Sigmoid colon (tissue), 7 donors: ENCODE data around the gene TNRC6A. TPM values are rescaled to one million over a fixed set of nuclear protein-coding genes. Genes with fewer than 3 reads are reported as not detected.
A peak's percentile ranks its signal among the peaks of the same experiment; 100 is the strongest.

Experiments
- DNase-seq: peaks from one replicate; pipeline ENCODE4 v3.0.0-alpha.2; 2019
- H3K27ac ChIP-seq, 4 donors: fragments of 200-600 bp; sonication (generic); one replicate each; pipeline ENCODE4 v1.5.1; 2016 to 2019; ENCODE audit warnings: mild to moderate bottlenecking in 1 of 4
- H3K27me3 ChIP-seq, 3 donors: fragments of 200-600 bp; sonication (generic); one replicate each; pipeline ENCODE4 v1.5.1; 2019; ENCODE audit warnings: mild to moderate bottlenecking in 1 of 3
- H3K36me3 ChIP-seq, 4 donors: fragments of 200-600 bp; sonication (generic); one replicate each; pipeline ENCODE4 v1.5.1; 2016 to 2019
- H3K4me1 ChIP-seq, 4 donors: fragments of 200-600 bp; sonication (generic); one replicate each; pipeline ENCODE4 v1.5.1; 2017 to 2019
- H3K4me3 ChIP-seq, 4 donors: fragments of 200-600 bp; sonication (generic); one replicate each; pipeline ENCODE4 v1.5.1; 2017 to 2019; ENCODE audit warnings: mild to moderate bottlenecking in 2 of 4, moderate library complexity in 1 of 4
- H3K9me3 ChIP-seq, 4 donors: fragments of 200-600 bp in 3 of 4; sonication (generic) in 3 of 4; one replicate each; pipeline versions ENCODE4 v1.5.1 to v1.6.1; 2013 to 2019
- CTCF ChIP-seq, 4 experiments: fragments of 450-650 bp in 3 of 4; fragments of 200-600 bp in 1 of 4; IDR thresholded peaks; one replicate each; pipeline ENCODE4 v1.5.1; 2016 to 2019; ENCODE audit warnings: antibody characterized with exemption in 4 of 4, mild to moderate bottlenecking in 3 of 4, moderate library complexity in 2 of 4
- EP300 ChIP-seq, 4 donors: sonication (generic); formaldehyde crosslinking; IDR thresholded peaks; one replicate each; pipeline ENCODE4 v1.6.1; 2017; ENCODE audit warnings: antibody characterized with exemption in 4 of 4
- POLR2A ChIP-seq, 2 donors: fragments of 450-650 bp; IDR thresholded peaks; one replicate each; pipeline ENCODE4 v1.6.1; 2016; ENCODE audit warnings: antibody characterized with exemption in 2 of 2, mild to moderate bottlenecking in 2 of 2, moderate library complexity in 2 of 2
- POLR2AphosphoS5 ChIP-seq, 4 donors: sonication (generic); formaldehyde crosslinking; IDR thresholded peaks; one replicate each; pipeline ENCODE4 v1.6.1; 2017; ENCODE audit warnings: antibody characterized with exemption in 4 of 4
- WGBS, 2 donors: extraction: QIAGEN DNeasy Blood & Tissue Kit; methylation state at CpG; one replicate each; pipeline ENCODE4 v1.1.7; 2013; 5-methylcytosine and 5-hydroxymethylcytosine counted together
- intact Hi-C: fragments of 100-400 bp; cut with DNase I; formaldehyde crosslinking; loops from one replicate; pipeline ENCODE4 v1.15.1; 2023
- polyA plus RNA-seq, 3 donors: library from polyadenylated mRNA; stranded (reverse); fragments of 200-250 nt; gene quantifications; one replicate each; pipeline ENCODE4 v1.2.3, GENCODE V29; 2013
- total RNA-seq, 4 donors: library from RNA; depleted of rRNA; stranded (reverse); fragments of >200 nt; gene quantifications; one replicate each; pipeline ENCODE4 v1.1.0, GENCODE V29; 2016
- donor health status: healthy with polysubstance abuse.
- donor health status: Bipolar disorder and iron deficiency.
- donor health status: healthy.

Gene TNRC6A
- total and polyA plus RNA-seq, 7 donors: 4.6 to 129 (median 42.8) TPM

- Histone ChIP-seq H3K9me3 (no peaks in the 10 kb centered on the region), H3K4me1 (peaks cover 0 to 24% (median 14%) of the 10 kb centered on the region in 4 donors), H3K27ac (no peak overlapping the region), H3K4me3 (no peak overlapping the region), H3K36me3 (no peaks in the 10 kb centered on the region), H3K27me3 (no peaks in the 10 kb centered on the region)
- no peak for TF ChIP-seq POLR2AphosphoS5 (IDR thresholded peaks at IDR 0.05)
- no peak for TF ChIP-seq POLR2A (IDR thresholded peaks at IDR 0.05)
- TF ChIP-seq EP300 (IDR thresholded peaks at IDR 0.05): no peak
- TF ChIP-seq CTCF (IDR thresholded peaks at IDR 0.05): no peak
- intact Hi-C loops: no loop called here
- WGBS, 2 donors: 81 to 92% methylated on average over 5 of the region's 5 CpGs
- DNase-seq: peak; percentile 40
These were observed 120.2 kb downstream of the TNRC6A start for GRCh38 chr16:24849641-24850040.

GRCh38 chr16:24850289-24850938, 121.0 kb downstream of the TNRC6A start:
- Histone ChIP-seq H3K4me1 (peaks cover 0 to 26% (median 16%) of the 10 kb centered on the region in 4 donors), H3K27ac (no peak overlapping the region), H3K27me3 (no peaks in the 10 kb centered on the region), H3K36me3 (no peaks in the 10 kb centered on the region), H3K9me3 (no peaks in the 10 kb centered on the region), H3K4me3 (no peak overlapping the region)
- TF ChIP-seq POLR2AphosphoS5 (IDR thresholded peaks at IDR 0.05) (no peak), CTCF (IDR thresholded peaks at IDR 0.05) (no peak), POLR2A (IDR thresholded peaks at IDR 0.05) (no peak), EP300 (IDR thresholded peaks at IDR 0.05) (no peak)
- DNase-seq: peak; percentile 34
- WGBS, 2 donors: 74 to 78% methylated on average over 9 of the region's 9 CpGs
- intact Hi-C loops: no loop called here

GRCh38 chr16:24851700-24852099, 122.2 kb downstream of the TNRC6A start:
- WGBS, 2 donors: 32 to 62% methylated on average over 8 of the region's 8 CpGs
- DNase-seq: no peak
- Histone ChIP-seq H3K4me3 (no peak overlapping the region), H3K27me3 (no peaks in the 10 kb centered on the region), H3K27ac (no peak overlapping the region), H3K4me1 (peaks cover 0 to 32% (median 16%) of the 10 kb centered on the region in 4 donors), H3K9me3 (no peaks in the 10 kb centered on the region), H3K36me3 (no peaks in the 10 kb centered on the region)
- TF ChIP-seq POLR2AphosphoS5 (IDR thresholded peaks at IDR 0.05) (no peak), EP300 (IDR thresholded peaks at IDR 0.05) (no peak), CTCF (IDR thresholded peaks at IDR 0.05) (no peak), POLR2A (IDR thresholded peaks at IDR 0.05) (no peak)
- intact Hi-C loops: no loop called here

DNA sequence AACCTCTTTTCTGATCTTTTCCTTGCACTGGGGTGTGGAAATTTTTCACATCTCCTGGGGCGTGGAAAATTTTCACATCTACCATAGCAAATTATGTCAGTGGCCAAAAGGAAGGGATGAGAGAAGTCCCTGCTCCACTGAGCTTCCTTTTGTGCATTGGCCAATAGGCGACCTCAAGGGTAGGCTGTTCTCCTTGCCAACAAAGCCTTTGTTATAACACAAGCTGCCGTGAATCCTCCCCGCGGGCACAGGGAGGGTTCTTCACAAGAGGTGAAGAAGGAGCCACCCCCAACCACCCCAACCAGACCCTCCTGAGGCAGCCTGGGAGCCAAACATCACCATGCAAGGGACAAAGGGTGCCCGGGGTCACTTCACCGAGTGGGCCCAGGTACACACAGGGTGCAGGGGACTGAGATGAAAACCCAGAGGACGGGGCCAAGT, 122.8 kb downstream of the TNRC6A start:
- H3K4me1 ChIP-seq: peaks cover 0 to 32% (median 16%) of the 10 kb centered on the region in 4 donors
- H3K36me3 ChIP-seq: no peaks in the 10 kb centered on the region
- DNase-seq: peak; percentile 56
- no peak overlapping the region for H3K4me3 ChIP-seq
- H3K27ac ChIP-seq: no peak overlapping the region
- no peaks in the 10 kb centered on the region for H3K9me3 ChIP-seq
- WGBS, 2 donors: 69 to 72% methylated on average over 8 of the region's 8 CpGs
- no peaks in the 10 kb centered on the region for H3K27me3 ChIP-seq
- TF ChIP-seq CTCF (IDR thresholded peaks at IDR 0.05) (no peak), POLR2AphosphoS5 (IDR thresholded peaks at IDR 0.05) (no peak), POLR2A (IDR thresholded peaks at IDR 0.05) (no peak), EP300 (IDR thresholded peaks at IDR 0.05) (no peak)
- intact Hi-C loops: no loop called here
